GM03348 (cell line): ENCODE data around the gene CLTB.
A peak's percentile ranks its signal among the peaks of the same experiment; 100 is the strongest.
"Not testable (repeated sequence)": the region's sequence is repeated elsewhere in the genome, so short reads cannot be mapped to it uniquely, and the experiment has no call there.

Source experiments
- DNase-seq: peaks from one replicate; pipeline ENCODE4 v3.0.0; 2012; ENCODE audit warnings: low spot score

CLTB gene

GRCh38 chr5:176415952-176416924 lies at the start of gene CLTB:
TSS of gene CLTB (minus strand) at chr5:176416539. CDS start at chr5:176416363, 176 bp downstream.
- DNase-seq: peak; percentile 98

GRCh38 chr5:176463113-176463764 lies 46.9 kb upstream of the CLTB start:
- DNase-seq: no peak

GRCh38 chr5:176461349-176461748 lies 45.0 kb upstream of the CLTB start:
- no peak for DNase-seq

- no peak for DNase-seq
Measured at GRCh38 chr5:176458904-176459561, 42.7 kb upstream of the CLTB start.

GRCh38 chr5:176454724-176455394 lies 38.5 kb upstream of the CLTB start:
- DNase-seq: no peak

GRCh38 chr5:176450077-176450476 lies 33.7 kb upstream of the CLTB start:
- no peak for DNase-seq

- DNase-seq: peak; percentile 98
Measured at GRCh38 chr5:176447978-176448608, 31.8 kb upstream of the CLTB start, which contains the start of gene FAF2. TSS of gene FAF2 (plus strand) at chr5:176448385. CDS start at chr5:176448408, 23 bp downstream.

- no peak for DNase-seq
Measured at GRCh38 chr5:176447591-176447977, 31.2 kb upstream of the CLTB start.

- peak; percentile 8 for DNase-seq
Measured at GRCh38 chr5:176446884-176447590, 30.7 kb upstream of the CLTB start.

GRCh38 chr5:176446028-176446665 lies 29.8 kb upstream of the CLTB start:
- no peak for DNase-seq

- no peak for DNase-seq
Measured at GRCh38 chr5:176444742-176445141, 28.4 kb upstream of the CLTB start.

- DNase-seq: not testable (repeated sequence)
Measured at GRCh38 chr5:176442911-176443310, 26.6 kb upstream of the CLTB start.

- no peak for DNase-seq
Measured at GRCh38 chr5:176441921-176442323, 25.6 kb upstream of the CLTB start.

GRCh38 chr5:176440927-176441706 lies 24.8 kb upstream of the CLTB start:
- DNase-seq: no peak

- no peak for DNase-seq
Measured at GRCh38 chr5:176438959-176439757, 22.8 kb upstream of the CLTB start.

GRCh38 chr5:176436656-176437055 lies 20.3 kb upstream of the CLTB start:
- DNase-seq: peak; percentile 48

- DNase-seq: no peak
Measured at GRCh38 chr5:176432707-176433106, 16.4 kb upstream of the CLTB start.

GRCh38 chr5:176429972-176430371 lies 13.6 kb upstream of the CLTB start:
- no peak for DNase-seq

GRCh38 chr5:176427971-176428370 lies 11.6 kb upstream of the CLTB start:
- DNase-seq: no peak
